ENCODE measurements around the gene CHD9.
"Not testable (repeated sequence)": the region's sequence is repeated elsewhere in the genome, so short reads cannot be mapped to it uniquely, and the experiment has no call there.

Gene CHD9

DNA sequence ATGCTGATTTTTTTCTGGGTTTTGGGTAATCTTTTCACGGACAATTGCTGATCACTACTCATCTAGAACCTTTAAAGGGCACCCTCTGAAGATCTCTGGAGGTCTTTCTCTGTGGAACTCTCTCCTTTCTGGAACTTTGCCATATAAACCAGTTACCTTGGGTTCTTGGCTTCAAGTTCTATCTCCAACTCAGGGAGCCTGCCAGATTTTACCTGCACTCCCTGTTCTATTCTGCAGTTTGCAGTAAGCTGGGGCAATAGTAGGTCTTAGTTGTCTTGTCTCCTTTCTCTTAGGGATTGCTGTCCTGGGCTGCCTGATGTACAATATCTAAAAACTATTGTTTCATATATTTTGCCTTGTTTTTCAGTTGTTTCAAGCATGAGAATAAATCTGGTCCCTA lies 120.3 kb downstream of the CHD9 start:
- H3K27ac ChIP-seq, result no peak overlapping the region
- TF ChIP-seq, protein P1, sequence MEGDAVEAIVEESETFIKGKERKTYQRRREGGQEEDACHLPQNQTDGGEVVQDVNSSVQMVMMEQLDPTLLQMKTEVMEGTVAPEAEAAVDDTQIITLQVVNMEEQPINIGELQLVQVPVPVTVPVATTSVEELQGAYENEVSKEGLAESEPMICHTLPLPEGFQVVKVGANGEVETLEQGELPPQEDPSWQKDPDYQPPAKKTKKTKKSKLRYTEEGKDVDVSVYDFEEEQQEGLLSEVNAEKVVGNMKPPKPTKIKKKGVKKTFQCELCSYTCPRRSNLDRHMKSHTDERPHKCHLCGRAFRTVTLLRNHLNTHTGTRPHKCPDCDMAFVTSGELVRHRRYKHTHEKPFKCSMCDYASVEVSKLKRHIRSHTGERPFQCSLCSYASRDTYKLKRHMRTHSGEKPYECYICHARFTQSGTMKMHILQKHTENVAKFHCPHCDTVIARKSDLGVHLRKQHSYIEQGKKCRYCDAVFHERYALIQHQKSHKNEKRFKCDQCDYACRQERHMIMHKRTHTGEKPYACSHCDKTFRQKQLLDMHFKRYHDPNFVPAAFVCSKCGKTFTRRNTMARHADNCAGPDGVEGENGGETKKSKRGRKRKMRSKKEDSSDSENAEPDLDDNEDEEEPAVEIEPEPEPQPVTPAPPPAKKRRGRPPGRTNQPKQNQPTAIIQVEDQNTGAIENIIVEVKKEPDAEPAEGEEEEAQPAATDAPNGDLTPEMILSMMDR (conservative IDR thresholded peaks at IDR 0.05), result no peak
- no peak for TF ChIP-seq ZFX (IDR thresholded peaks at IDR 0.05)

DNA sequence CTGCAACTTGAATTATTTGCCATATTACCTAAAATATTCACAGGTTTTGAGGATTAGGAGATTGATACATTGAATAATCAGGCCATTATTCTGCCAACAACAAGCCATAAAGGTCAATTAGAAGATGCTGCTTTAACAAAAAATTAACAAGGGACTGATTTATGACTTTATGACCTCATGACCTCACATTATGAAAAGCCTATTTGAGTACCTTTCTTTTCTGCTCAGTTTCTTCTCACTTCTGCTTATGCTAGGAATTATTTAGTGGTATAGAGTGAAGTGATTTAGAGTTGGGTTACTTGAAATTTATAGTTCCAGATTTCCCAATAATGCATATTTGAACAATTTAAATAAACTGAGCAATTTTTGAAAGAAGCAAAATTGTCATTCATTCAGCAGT lies 121.6 kb downstream of the CHD9 start:
- TF ChIP-seq ZFX (IDR thresholded peaks at IDR 0.05), result no peak
- TF ChIP-seq, protein P1 (conservative IDR thresholded peaks at IDR 0.05), result no peak
- H3K27ac ChIP-seq, result no peak overlapping the region

DNA sequence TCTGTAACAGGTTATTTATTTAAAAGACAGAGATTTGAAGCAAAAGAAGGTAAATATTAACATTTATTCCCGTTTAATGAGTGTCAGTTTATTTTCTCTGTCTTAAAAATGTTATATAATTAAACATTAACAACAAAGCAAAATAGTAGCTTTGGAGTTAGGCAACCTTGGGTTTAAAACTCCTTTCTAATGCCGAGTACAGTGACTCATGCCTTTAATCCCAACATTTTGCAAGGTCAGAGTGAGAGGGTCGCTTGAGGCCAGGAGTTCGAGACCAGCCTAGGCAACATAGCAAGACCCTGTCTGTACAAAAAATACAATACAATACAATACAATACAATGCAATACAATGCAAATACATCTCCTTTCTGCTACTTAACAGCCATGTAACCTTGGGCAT lies 128.7 kb downstream of the CHD9 start:
- no peak for TF ChIP-seq ZFX (IDR thresholded peaks at IDR 0.05)
- TF ChIP-seq, protein P1 (conservative IDR thresholded peaks at IDR 0.05), result no peak

DNA sequence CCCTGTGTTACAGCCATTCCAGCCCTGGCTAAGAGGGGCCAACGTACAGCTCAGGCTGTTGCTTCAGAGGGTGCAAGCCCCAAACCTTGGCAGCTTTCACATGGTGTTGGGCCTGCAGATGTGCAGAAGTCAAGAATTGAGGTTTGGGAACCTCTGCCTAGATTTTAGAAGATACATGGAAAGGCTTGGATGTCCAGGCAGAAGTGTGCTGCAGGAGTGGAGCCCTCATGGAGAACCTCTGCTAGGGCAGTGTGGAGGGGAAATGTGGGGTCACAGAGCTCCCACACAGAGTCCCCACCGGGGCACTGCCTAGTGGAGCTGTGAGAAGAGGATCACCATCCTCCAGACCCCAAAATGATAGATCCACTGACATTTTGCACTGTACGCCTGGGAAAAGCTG lies 130.9 kb downstream of the CHD9 start:
- not testable (repeated sequence) for H3K27ac ChIP-seq

More for the DNA sequence above, 128.7 kb downstream of the CHD9 start:
- H3K27ac ChIP-seq, result no peak overlapping the region

DNA sequence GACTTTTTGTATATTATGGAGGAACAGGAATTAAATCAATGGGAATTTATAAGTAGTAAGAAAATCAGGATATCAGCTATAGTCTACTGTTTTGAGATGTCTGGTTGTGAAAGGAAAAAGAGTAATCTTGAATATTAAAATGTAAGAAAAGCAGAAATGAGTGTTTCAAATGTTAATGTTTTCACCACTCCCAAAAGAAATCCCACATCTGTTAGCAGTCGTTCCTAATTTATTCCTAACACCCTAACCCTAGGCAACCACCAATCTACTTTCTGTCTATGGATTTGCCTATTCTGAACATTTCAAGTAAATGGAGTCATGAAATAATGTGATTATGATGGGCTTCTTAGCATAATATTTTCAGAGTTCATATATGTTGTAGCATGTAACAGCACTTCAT lies 133.0 kb downstream of the CHD9 start:
- no peak for TF ChIP-seq ZFX (IDR thresholded peaks at IDR 0.05)
- TF ChIP-seq, protein P1 (conservative IDR thresholded peaks at IDR 0.05), result no peak
- H3K27ac ChIP-seq, result no peak overlapping the region

DNA sequence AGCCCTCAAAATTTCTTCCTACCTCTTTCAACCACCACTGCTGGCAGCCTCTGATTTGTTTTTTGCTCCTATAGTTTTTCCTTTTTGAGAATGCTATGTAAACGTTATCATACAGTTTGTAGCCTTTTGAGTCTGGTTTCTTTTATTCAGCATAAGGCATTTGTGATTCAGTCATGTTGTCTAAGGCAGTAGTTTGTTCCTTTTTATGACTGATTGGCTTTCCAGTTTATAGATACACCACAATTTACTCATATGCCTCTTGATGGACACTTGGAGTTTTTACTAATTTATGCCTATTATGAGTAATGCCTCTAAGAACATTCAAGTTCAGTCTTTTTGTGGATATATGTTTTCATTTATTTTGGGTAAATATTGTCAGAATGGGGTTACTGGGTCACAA lies 136.6 kb downstream of the CHD9 start:
- no peak overlapping the region for H3K27ac ChIP-seq
- TF ChIP-seq, protein P1 (conservative IDR thresholded peaks at IDR 0.05), result no peak
- no peak for TF ChIP-seq ZFX (IDR thresholded peaks at IDR 0.05)

DNA sequence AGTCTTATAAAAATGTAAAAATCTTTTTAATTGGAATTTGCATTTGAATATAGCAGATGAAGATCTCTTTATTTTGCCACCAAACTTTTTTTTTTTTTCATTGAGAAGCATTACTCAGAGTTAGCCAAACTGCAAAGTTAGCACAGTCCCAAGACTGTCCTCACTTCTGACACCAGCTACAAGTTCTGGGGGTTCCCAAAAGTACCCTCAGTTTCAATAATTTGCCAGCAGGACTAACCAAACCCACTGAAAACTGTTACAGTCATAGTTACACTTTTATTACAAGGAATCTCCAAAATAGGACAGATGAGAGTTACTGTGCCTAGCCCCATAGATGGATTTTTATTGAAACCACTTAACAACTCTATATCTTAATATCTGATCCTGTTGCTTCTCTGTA lies 144.1 kb downstream of the CHD9 start:
- TF ChIP-seq ZFX (IDR thresholded peaks at IDR 0.05), result no peak
- TF ChIP-seq, protein P1 (conservative IDR thresholded peaks at IDR 0.05), result no peak

DNA sequence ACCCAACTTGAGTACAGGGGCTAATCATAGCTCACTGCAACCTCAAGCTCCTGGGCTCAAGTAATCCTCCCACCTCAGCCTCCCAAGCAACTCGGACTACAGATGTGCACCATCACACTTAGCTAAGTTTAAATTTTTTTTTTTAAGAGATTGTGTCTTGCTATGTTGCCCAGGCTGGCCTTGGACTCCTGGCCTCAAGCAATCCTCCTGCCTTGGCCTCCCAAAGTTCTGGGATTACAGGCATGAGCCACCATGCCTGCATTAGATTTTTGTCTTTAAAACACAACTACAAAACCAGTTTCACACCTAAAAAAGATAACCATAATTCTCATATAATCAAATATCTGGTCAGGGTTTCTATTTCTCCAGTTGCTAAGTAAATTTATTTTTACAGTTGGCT lies 147.1 kb downstream of the CHD9 start:
- H3K27ac ChIP-seq, result no peak overlapping the region
- TF ChIP-seq, protein P1 (conservative IDR thresholded peaks at IDR 0.05), result no peak
- no peak for TF ChIP-seq ZFX (IDR thresholded peaks at IDR 0.05)

More for the DNA sequence above, 144.1 kb downstream of the CHD9 start:
- H3K27ac ChIP-seq, result no peak overlapping the region

Data from C4-2B (cell line).